ENCODE results near the gene MBD1.
"Not testable (repeated sequence)": the region's sequence is repeated elsewhere in the genome, so short reads cannot be mapped to it uniquely, and the experiment has no call there.

The MBD1 gene, protein sequence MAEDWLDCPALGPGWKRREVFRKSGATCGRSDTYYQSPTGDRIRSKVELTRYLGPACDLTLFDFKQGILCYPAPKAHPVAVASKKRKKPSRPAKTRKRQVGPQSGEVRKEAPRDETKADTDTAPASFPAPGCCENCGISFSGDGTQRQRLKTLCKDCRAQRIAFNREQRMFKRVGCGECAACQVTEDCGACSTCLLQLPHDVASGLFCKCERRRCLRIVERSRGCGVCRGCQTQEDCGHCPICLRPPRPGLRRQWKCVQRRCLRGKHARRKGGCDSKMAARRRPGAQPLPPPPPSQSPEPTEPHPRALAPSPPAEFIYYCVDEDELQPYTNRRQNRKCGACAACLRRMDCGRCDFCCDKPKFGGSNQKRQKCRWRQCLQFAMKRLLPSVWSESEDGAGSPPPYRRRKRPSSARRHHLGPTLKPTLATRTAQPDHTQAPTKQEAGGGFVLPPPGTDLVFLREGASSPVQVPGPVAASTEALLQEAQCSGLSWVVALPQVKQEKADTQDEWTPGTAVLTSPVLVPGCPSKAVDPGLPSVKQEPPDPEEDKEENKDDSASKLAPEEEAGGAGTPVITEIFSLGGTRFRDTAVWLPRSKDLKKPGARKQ

DNA sequence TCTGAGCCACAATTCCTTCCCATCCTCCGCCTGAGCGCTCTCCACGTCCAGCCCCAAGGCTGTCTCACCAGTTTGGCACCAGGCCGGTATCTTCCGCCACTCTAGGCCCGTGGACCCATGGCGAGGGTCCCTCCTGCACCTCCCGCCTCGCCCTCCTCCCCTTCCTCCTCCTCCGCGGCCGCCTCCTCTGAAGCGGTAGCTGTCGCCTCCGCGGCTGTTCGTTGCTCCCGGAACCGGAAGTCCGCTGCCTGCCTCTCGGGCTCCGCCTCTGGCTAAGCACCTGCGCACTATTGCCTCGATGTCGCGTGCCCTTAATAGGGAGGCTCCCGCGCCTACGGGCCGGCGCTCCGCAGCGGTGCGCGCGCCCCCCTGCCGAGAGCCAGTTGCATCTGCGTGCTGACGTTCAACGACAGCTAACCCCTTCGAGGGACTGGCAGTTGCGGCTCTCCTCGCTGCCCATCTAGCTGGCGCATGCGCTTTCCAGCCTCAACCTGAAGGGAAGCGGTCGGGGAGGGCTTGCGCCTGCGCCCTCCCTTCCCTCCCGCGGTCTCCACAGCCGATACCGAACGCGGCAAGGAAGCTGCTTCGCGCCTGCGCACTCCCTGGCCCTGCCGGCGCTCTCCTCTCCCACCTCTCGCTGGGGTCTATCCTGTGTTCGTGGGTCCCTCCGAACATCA, at the start of gene MBD1:
TSS of gene MBD1 (minus strand) at position 229 of the 677 bp plus-strand sequence. CDS start 1,531 bp downstream, outside the sequence.
- in situ Hi-C loops (cut with MboI; ENCODE audit: low pct_unique_long_range_greater_than_20kb, low sequenced_read_pairs): no loop called here
- peak; percentile 97 for DNase-seq

DNA sequence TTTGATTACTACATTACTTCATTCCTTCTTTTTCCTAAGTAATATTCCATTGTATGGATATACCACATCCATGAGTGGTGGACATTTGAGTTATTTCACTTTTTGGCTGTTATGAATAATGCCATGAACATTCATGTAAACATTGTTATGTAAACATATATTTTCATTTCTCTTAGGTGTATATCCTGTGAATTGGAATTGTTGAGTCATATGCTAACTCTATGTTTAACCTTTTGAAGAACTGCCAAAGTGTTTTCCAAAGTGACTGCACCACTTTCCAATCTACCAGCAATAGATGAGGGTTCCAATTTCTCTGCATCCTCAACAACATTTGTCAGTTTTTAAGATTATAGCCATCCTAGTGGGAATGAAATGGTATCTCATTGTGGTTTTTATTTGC, 48.9 kb upstream of the MBD1 start:
- DNase-seq: no peak
- in situ Hi-C loops (cut with MboI; ENCODE audit: low pct_unique_long_range_greater_than_20kb, low sequenced_read_pairs): no loop called here

DNA sequence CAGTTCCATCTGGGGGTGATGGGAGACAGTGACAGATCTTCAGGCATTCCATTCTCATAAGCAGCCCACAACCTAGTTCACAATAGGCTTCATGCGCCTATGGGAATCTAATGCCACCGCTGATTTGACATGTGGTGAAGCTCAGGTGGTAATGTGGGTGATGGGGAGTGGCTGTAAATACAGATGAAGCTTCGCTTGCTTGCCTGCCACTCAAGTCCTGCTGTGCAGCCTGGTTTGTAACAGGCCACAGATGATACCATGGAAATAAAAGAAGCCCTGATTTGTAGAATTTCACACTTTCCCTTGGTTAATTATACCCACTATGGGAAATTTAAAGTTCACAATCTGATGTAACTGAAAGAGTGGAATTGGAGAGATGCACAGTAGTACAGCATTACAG, 46.7 kb upstream of the MBD1 start:
- in situ Hi-C loops (cut with MboI; ENCODE audit: low pct_unique_long_range_greater_than_20kb, low sequenced_read_pairs): no loop called here
- no peak for DNase-seq

DNA sequence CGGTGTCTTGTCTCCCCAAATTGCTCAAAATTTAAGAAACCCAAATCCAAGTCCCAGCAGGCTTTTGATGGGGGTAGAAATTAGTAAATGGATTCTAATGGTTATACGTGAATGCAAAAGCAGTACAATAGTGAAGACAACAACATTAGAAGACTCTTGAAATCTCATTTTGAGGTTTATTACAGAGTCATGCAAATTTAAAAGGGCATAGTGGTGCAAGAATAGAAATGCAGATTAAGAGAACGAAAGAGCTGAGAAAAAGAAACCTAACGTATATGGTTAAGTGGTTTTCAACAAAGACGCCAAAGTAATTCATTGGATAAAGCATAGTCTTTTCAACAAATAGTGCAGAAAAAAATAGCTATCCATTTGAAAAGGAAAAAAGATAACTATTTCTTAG, 39.4 kb upstream of the MBD1 start:
- in situ Hi-C loops (cut with MboI; ENCODE audit: low pct_unique_long_range_greater_than_20kb, low sequenced_read_pairs): no loop called here

DNA sequence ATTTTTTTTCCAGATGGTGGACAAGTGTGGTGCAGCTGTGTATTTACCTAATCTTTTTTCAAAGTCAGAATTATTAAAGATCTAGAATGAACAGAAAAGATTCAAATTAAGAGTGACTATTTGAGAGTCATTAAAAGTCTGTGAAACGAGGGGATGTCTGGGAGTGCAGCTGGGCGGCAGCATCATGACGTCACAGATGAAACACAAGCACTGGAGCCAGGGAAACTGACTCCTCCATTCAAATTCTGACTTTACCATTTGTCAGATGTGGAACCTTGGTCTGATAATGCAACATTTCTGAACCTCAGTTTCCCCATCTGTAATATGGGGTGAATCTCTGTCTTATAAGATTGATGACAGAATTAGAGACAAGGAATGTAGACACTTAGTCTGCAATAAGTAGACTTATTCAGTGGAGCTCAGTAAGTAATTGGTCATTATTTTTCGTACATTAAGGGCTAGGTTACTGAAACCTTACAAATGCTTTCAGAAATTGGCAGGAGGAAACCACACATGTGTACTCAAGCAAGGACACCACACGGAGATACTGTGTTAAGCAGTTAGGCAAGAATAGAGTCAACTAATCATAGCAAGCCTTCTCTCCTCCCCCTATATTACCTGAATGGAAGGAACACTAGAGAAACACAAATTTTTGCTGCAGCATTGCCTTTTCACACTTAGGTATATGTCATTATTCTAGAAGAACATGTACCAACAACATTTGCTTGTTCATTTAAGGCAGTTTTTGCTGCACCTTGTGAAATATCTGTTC, 34.0 kb upstream of the MBD1 start:
- no peak for DNase-seq
- in situ Hi-C loops (cut with MboI; ENCODE audit: low pct_unique_long_range_greater_than_20kb, low sequenced_read_pairs): no loop called here

More for the DNA sequence above, 39.4 kb upstream of the MBD1 start:
- DNase-seq: no peak

DNA sequence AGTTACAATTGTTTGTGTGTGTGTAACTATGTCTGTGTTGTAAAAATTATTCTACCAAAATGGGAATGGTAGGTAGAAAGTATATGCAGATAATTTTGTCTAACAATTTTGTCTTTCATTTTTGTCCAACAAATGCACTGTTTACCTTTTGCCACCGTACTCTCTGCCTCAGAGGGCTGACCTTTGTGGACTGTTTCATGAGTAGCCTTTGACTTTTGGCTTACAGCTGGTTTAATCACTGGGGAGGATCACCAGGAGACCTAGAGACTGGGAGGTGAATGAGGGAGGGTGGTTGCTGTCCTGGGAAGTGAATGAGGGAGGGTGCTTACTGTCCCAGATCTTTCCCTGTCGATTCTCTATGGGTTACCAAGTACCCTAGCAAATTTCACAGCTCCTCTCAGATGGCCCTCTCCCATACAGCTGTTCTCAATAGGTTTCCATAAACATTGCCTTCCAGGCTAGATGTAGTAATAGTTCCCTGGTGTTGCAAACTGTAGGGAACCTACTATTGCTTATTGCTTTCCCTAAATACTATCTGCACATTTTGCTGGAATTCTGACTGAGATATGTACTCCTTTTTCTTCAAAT, 32.6 kb upstream of the MBD1 start:
- DNase-seq: no peak
- in situ Hi-C loops (cut with MboI; ENCODE audit: low pct_unique_long_range_greater_than_20kb, low sequenced_read_pairs): no loop called here

DNA sequence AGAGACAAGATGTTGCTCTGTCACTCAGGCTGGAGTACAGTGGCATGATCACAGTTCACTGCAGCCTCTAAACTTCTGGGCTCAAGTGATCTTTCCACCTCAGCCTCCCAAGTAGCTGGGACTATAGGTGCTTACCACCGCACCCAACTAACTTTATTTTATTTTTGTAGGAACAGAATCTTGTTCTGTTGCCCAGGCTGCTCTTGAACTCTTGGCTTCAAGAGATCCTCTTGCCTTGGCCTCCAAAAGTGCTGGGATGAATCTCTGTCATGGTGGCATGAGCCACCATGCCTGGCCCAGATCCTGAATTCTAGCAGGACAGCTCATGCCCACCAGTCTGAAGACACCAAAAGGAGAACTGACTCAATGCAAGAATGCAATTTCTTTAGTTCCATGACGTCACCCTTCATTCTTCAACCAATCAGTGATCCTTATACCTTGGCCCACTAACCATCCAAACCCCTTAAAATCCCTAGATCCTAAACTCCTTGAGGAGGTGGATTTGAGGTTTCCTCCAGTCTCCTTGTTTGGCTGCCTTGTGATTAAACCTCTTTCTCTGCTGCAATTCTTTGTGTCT, 31.8 kb upstream of the MBD1 start:
- no peak for DNase-seq
- in situ Hi-C loops (cut with MboI; ENCODE audit: low pct_unique_long_range_greater_than_20kb, low sequenced_read_pairs): no loop called here

DNA sequence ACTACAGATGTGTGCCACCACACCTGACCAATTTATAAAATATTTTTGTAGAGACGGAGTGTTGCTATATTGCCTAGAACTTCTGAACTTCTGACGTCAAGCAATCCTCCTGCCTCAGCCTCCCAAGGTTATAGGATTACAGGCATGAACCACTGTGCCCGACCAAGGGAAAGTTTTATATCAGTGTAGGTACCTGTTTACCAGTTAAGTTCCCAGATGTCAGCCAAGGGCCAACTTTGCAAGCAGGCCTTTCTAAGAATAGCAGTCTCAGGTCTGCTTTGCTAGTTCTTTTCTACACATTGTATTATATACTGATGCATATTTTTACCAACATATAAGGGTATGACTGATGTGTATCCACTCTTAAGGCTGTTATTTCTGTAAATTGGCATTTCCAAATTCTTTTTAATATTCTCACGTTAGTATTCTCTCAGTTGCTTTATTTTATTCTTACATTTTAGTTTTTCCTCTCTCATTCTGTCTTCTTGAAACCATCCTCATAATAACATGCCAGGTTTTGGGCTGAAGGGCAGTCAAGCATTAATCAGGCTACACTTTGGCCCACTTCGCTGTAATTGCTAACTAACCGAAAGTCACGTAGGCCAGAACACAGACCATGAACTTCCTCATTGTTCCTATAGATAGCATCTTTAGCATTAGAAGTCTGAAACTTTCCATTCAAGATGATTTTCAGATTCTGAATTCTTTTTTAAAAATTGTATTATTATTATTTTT, 31.1 kb upstream of the MBD1 start:
- in situ Hi-C loops (cut with MboI; ENCODE audit: low pct_unique_long_range_greater_than_20kb, low sequenced_read_pairs): no loop called here
- no peak for DNase-seq

DNA sequence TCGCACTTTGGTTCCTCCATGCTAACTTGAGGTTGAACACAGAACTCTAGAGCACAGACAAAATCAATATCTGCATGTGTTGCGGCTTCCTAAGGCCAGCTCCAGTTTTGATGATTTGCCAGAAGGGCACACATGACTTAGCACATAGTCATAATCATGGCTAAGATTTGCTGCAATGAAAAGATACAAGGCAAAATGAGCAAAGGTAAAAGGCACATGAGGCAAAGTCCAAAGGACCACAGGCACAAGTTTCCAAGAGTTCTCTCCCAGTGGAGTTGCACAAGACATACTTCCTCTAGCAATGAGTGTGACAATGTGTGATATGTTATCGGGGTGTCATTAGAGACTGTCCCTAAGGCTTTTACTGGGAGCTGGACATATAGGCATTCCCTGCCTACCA, 30.3 kb upstream of the MBD1 start:
- no peak for DNase-seq
- in situ Hi-C loops (cut with MboI; ENCODE audit: low pct_unique_long_range_greater_than_20kb, low sequenced_read_pairs): no loop called here

DNA sequence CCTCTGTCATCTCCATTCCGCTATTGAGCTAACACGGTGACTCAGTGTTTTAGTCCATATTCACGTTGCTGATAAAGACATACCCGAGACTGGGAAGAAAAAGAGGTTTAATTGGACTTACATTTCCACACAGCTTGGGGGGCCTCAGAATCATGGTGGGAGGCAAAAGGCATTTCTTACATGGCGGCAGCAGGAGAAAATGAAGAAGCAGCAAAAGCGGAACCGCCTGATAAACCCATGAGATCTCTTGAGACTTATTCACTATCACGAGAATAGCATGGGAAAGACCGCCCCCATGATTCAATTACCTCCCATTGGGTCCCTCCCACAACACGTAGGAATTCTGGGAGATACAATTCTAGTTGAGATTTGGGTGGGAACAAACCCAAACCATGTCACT, 28.8 kb upstream of the MBD1 start:
- in situ Hi-C loops (cut with MboI; ENCODE audit: low pct_unique_long_range_greater_than_20kb, low sequenced_read_pairs): no loop called here
- no peak for DNase-seq

DNA sequence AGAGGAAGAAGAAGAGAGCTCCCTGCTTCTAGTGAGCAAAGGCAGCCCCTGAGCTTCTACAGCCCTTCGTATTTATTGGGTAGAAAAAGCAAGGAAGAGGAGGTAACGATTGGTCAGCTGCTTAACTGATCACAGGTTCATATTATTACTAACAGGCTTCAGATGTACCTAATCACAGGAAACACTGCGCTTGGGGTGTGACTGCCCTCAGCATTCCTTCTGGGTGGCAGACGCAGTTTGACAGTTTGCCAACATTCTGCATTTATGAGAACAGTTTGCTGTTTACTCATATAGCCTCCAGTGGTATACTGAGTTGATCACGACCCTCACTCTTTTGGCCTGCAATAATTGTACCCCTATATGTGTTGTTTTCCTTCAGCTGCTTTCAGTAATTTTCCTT, 27.5 kb upstream of the MBD1 start:
- DNase-seq; in situ Hi-C loops (cut with MboI; ENCODE audit: low pct_unique_long_range_greater_than_20kb, low sequenced_read_pairs): not testable (repeated sequence)

DNA sequence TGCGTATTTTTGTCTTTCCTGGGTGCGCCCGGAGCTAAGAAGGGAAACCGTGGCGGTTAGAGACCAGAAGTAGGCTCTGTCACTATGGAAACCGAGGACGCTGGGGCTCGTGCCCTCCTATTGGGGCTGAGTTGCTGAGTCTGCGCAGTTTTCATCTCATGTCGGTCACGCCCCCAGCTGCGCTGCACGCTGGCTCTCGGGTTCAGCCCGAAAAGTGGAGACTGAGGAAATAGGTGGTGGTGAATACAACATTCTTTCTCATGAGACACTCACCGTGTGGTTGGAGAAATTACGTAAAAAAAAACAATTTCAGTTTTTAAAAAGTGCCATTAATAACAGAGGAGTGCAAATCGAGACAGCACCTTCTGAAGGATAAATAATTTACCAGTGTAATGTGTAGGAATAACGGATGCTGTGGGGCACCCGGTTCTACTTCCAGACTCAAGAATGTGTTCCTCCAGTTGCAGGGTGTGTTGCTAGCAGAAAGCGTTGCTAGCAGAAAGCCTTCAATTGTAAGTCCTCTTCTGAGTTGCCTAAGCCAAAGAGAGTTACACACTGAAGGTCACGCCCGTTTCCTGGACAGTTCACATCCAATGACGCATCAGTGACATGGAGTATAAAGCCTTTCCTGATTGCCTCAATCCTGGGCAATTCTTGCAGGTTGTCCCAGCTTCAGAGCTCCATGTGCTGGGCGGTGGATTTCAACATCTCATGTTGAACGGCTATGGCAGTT, 26.6 kb upstream of the MBD1 start:
- in situ Hi-C loops (cut with MboI; ENCODE audit: low pct_unique_long_range_greater_than_20kb, low sequenced_read_pairs): no loop called here
- DNase-seq: peak; percentile 77

DNA sequence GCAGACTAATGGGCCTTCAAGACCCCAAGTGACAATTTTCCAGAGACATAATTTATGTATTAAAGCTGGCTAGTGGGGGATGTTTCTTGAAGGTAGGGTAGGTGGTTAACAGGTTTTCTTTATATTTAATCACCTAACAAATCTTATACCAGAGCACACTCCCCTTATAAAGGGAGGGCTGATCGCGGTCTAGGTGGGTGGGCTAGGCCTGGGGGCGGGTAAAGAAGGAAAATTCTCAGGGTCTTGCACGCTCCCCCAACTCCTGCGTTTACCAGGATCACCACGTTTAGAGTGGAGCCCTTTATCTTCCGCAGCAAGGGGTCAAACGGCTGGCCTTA, 26.0 kb upstream of the MBD1 start:
- in situ Hi-C loops (cut with MboI; ENCODE audit: low pct_unique_long_range_greater_than_20kb, low sequenced_read_pairs): no loop called here
- DNase-seq: no peak

DNA sequence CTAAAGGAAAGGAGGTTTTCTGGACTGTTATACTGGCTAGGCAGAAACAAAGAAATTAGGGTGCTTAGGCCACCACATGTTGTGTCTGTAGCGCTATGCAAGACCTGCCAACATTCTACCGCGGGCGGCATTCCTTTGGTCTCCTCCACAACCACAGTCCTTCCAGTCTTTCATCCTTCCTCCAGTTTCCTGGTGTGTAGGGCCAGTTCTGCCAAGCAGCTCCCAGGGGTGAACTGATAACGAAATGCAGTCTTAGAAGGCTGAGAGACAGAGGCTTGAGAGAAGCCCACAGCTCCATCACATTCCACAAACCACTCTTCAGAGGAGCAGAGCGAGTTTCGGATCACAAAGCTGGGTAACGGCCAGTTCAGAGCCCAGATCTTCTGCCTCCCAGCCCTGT, 25.6 kb upstream of the MBD1 start:
- in situ Hi-C loops (cut with MboI; ENCODE audit: low pct_unique_long_range_greater_than_20kb, low sequenced_read_pairs): no loop called here
- DNase-seq: no peak

DNA sequence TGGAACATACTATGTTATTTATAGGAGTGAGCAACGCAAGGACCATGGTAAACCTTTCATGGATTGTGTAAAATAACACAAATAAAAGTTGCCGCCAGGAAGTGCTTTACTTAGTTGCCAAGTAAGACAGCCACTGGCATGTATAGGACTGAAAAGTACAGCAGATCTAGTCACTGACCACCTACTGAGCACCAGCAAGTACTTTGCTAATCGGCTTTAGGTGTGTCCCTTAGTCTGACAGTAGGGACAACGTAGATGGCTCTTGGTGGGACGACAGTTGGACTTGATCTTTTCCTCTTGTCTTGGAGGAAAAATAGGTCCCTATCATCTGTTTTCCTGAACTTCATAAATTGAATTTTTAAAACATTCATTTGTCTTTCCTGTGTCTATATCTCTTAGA, 19.8 kb upstream of the MBD1 start:
- in situ Hi-C loops (cut with MboI; ENCODE audit: low pct_unique_long_range_greater_than_20kb, low sequenced_read_pairs): no loop called here

DNA sequence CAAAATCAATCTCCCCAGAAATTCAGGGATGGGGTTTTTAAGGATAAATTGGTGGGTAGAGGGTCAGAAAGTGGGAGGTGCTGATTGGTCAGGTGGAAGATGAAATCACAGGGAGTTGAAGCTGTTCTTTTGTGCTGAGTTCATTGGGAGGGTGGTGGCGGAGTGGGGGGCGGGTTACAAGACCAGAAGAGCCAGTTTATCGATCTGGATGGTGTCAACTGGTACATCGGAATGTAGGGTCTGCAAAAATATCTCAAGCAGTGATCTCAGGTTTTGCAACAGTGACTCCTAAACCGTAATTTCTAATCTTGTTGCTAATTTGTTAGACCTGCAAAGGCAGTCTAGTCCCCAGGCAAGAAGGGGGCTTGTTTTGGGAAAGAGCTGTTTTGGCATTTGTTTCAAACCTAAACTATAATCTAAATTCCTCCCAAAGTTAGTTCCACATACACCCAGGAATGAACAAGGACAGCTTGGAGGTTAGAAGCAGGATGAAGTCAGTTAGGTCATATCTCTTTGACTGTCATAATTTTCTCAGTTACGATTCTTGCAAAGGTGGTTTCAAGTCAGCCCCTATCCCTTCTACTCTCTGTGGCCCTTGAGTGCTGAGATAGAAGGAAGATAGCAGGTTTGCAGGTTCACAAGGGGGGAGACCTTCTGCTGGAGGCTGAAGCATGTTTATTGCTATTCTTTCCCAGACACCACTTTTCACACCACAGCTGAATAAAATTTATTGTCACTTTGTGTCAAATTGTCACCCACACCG, 18.5 kb upstream of the MBD1 start:
- in situ Hi-C loops (cut with MboI; ENCODE audit: low pct_unique_long_range_greater_than_20kb, low sequenced_read_pairs): no loop called here
- no peak for DNase-seq

More for the DNA sequence above, 19.8 kb upstream of the MBD1 start:
- no peak for DNase-seq

All from KBM-7 (cell line).